ENCODE data around the gene NLN.

DNA sequence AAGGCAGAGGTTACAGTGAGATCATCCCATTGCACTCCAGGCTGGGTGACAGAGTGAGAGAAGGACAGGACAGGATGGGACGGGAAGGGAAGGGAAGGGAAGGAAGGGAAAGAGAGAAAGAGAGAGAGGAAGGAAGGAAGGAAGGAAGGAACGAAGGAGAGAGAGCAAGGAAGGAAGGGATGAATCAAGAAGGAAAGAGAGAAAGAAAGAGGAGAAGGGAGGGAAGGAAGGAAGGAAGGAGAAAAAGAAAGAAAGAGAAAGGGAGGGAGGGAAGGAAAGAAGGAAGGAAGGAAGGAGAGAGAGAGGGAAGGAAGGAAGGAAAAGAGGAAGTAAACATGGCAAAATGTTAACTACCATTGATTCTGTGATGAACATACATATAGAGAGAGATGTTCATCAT lies 28.9 kb upstream of the NLN start:
- TF ChIP-seq, protein P1, sequence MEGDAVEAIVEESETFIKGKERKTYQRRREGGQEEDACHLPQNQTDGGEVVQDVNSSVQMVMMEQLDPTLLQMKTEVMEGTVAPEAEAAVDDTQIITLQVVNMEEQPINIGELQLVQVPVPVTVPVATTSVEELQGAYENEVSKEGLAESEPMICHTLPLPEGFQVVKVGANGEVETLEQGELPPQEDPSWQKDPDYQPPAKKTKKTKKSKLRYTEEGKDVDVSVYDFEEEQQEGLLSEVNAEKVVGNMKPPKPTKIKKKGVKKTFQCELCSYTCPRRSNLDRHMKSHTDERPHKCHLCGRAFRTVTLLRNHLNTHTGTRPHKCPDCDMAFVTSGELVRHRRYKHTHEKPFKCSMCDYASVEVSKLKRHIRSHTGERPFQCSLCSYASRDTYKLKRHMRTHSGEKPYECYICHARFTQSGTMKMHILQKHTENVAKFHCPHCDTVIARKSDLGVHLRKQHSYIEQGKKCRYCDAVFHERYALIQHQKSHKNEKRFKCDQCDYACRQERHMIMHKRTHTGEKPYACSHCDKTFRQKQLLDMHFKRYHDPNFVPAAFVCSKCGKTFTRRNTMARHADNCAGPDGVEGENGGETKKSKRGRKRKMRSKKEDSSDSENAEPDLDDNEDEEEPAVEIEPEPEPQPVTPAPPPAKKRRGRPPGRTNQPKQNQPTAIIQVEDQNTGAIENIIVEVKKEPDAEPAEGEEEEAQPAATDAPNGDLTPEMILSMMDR (IDR thresholded peaks at IDR 0.05) = no peak
- no peak for TF ChIP-seq POLR2A (IDR thresholded peaks at IDR 0.05)

Data from Peyer's patch (tissue), 4 donors.